ENCODE measurements around the gene RNF5.

Gene RNF5

DNA sequence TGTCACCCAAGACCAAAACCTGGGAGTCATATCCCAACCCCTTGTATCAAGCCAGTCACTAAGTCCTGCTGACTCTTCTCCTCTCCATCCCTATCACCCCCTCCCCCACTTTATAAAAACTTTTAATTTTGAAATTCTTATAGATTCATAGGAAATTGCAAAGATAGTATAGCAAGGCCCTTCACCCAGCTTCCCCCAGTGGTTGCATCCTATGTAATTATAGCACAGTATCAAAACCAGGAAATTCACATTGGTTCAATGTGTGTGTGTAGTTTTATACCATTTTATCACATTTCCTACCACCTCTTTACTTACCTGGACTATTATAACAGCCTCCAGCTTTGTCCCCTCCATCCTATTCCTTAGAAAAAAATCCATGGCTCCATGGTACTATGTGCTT, 20.2 kb upstream of the RNF5 start:
- H3K4me2 ChIP-seq (ENCODE audit: low read length), result no peak overlapping the region
- no peaks in the 10 kb centered on the region for H3K9me3 ChIP-seq (ENCODE audit: control insufficient read depth, insufficient read depth, low read length)
- H3K27me3 ChIP-seq (ENCODE audit: control insufficient read depth, low read length), result no peaks in the 10 kb centered on the region
- peaks cover 17% of the 10 kb centered on the region for H3K4me1 ChIP-seq (ENCODE audit: control insufficient read depth, low read length)
- H3K79me2 ChIP-seq (ENCODE audit: control insufficient read depth, low read length), result peaks cover 15% of the 10 kb centered on the region
- no peak overlapping the region for H3K4me3 ChIP-seq (ENCODE audit: low read length)
- peaks cover 2% of the 10 kb centered on the region; the same call in 1 of the 2 replicates for H3F3A ChIP-seq (ENCODE audit: control insufficient read depth, insufficient read depth)
- no peak overlapping the region for H3K27ac ChIP-seq (ENCODE audit: low read depth, low read length)
- H3K36me3 ChIP-seq (ENCODE audit: control insufficient read depth, low read length), result peaks cover 35% of the 10 kb centered on the region
- TF ChIP-seq, protein P1, sequence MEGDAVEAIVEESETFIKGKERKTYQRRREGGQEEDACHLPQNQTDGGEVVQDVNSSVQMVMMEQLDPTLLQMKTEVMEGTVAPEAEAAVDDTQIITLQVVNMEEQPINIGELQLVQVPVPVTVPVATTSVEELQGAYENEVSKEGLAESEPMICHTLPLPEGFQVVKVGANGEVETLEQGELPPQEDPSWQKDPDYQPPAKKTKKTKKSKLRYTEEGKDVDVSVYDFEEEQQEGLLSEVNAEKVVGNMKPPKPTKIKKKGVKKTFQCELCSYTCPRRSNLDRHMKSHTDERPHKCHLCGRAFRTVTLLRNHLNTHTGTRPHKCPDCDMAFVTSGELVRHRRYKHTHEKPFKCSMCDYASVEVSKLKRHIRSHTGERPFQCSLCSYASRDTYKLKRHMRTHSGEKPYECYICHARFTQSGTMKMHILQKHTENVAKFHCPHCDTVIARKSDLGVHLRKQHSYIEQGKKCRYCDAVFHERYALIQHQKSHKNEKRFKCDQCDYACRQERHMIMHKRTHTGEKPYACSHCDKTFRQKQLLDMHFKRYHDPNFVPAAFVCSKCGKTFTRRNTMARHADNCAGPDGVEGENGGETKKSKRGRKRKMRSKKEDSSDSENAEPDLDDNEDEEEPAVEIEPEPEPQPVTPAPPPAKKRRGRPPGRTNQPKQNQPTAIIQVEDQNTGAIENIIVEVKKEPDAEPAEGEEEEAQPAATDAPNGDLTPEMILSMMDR (IDR thresholded peaks at IDR 0.05; ENCODE audit: low read depth, low read length, poor library complexity, severe bottlenecking), result no peak
- no peak for TF ChIP-seq EZH2phosphoT487 (IDR thresholded peaks at IDR 0.05; ENCODE audit: borderline replicate concordance, low read length)
- no peaks in the 10 kb centered on the region for H3K9me2 ChIP-seq (replicated peaks; ENCODE audit: control insufficient read depth, low read length)
- H4K20me1 ChIP-seq (ENCODE audit: control insufficient read depth, insufficient read depth, low read depth, low read length), result no peaks in the 10 kb centered on the region

DNA sequence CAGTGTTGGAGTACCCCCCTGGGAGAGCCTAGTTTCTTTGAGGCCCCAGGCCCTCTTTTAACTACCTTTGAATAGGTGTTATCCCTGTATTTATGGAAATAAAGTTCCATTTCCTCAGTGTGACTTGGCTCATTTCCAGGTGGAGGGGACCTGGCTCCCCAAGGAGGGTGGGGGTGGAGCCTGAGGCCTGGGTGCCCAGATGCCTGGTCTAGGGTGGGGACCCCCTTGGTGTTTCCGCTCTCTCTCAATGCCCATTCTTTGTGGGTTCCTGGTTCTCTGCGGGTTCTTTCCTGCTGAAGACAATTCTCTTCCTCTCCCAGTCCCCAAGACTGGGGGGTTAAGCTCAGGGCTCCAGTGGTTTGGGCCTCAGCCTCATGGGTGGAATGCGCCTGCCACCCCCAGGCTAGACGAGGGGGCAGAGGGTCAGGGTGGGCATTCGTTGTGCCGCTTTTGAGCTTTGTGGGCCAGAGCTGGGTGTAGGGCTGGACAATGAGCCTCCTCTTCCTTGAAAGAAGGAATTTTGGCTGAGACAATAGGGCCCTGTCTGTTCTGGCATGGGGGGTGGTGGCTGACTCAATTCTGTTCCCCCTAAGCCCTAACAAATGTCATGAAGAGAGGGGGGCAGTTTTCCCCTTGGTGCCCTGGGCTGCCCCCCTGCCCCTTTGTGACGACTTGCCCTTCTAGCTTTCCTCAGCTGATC, 14.5 kb upstream of the RNF5 start:
- Histone ChIP-seq H3K4me3 (ENCODE audit: low read length) (no peak overlapping the region), H3K79me2 (ENCODE audit: control insufficient read depth, low read length) (no peaks in the 10 kb centered on the region), H3K9me2 (replicated peaks; ENCODE audit: control insufficient read depth, low read length) (no peaks in the 10 kb centered on the region), H3F3A (ENCODE audit: control insufficient read depth, insufficient read depth) (no peaks in the 10 kb centered on the region), H3K27ac (ENCODE audit: low read depth, low read length) (no peak overlapping the region), H3K4me2 (ENCODE audit: low read length) (no peak overlapping the region), H3K9me3 (ENCODE audit: control insufficient read depth, insufficient read depth, low read length) (no peaks in the 10 kb centered on the region), H3K4me1 (ENCODE audit: control insufficient read depth, low read length) (peaks cover 10% of the 10 kb centered on the region), H4K20me1 (ENCODE audit: control insufficient read depth, insufficient read depth, low read depth, low read length) (no peaks in the 10 kb centered on the region), H3K27me3 (ENCODE audit: control insufficient read depth, low read length) (no peaks in the 10 kb centered on the region), H3K36me3 (ENCODE audit: control insufficient read depth, low read length) (peaks cover 28% of the 10 kb centered on the region)
- TF ChIP-seq, protein P1 (IDR thresholded peaks at IDR 0.05; ENCODE audit: low read depth, low read length, poor library complexity, severe bottlenecking), result no peak
- no peak for TF ChIP-seq EZH2phosphoT487 (IDR thresholded peaks at IDR 0.05; ENCODE audit: borderline replicate concordance, low read length)

DNA sequence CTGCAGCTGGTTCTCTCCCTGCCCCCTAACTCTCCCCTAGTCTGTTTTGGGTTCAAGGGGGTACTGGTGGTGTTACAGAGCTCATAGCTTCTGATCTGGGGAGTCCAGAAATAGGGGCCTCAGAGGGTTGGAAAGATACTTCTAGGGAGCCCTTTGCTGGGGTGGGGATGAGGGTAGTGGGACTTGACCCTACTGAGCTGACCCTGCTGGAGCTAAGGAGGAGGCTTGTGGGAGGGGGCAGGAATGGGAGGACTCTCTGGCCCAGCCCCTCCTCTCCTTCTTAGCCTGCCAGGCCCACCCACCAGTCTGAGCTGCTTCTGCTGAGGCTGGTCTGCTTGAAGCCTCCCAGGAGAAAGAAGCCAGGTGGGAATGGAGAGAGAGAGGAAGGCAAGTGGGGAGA, 13.9 kb upstream of the RNF5 start, which contains the start of gene EGFL8:
EGFL8 (plus strand) TSS at position 301 of the 400 bp plus-strand sequence. CDS start 1,571 bp downstream, outside the sequence.
- no peaks in the 10 kb centered on the region for H4K20me1 ChIP-seq (ENCODE audit: control insufficient read depth, insufficient read depth, low read depth, low read length)
- H3K27ac ChIP-seq (ENCODE audit: low read depth, low read length), result no peak within 1 kb of the TSS
- H3F3A ChIP-seq (ENCODE audit: control insufficient read depth, insufficient read depth), result no peaks in the 10 kb centered on the region
- peaks cover 32% of the 10 kb centered on the region for H3K36me3 ChIP-seq (ENCODE audit: control insufficient read depth, low read length)
- H3K4me1 ChIP-seq (ENCODE audit: control insufficient read depth, low read length), result peaks cover 10% of the 10 kb centered on the region
- H3K4me2 ChIP-seq (ENCODE audit: low read length), result no peak within 1 kb of the TSS
- no peaks in the 10 kb centered on the region for H3K27me3 ChIP-seq (ENCODE audit: control insufficient read depth, low read length)
- no peak for TF ChIP-seq EZH2phosphoT487 (IDR thresholded peaks at IDR 0.05; ENCODE audit: borderline replicate concordance, low read length)
- TF ChIP-seq, protein P1 (IDR thresholded peaks at IDR 0.05; ENCODE audit: low read depth, low read length, poor library complexity, severe bottlenecking), result no peak
- H3K79me2 ChIP-seq (ENCODE audit: control insufficient read depth, low read length), result no peaks in the 10 kb centered on the region
- H3K9me3 ChIP-seq (ENCODE audit: control insufficient read depth, insufficient read depth, low read length), result no peaks in the 10 kb centered on the region
- no peak within 1 kb of the TSS for H3K4me3 ChIP-seq (ENCODE audit: low read length)
- H3K9me2 ChIP-seq (replicated peaks; ENCODE audit: control insufficient read depth, low read length), result no peaks in the 10 kb centered on the region
